ENCODE results near the gene VAC14. TPM values are rescaled to one million over a fixed set of nuclear protein-coding genes. Genes with fewer than 3 reads are reported as not detected.
A peak's percentile ranks its signal among the peaks of the same experiment; 100 is the strongest.

Gene VAC14
- total and polyA plus RNA-seq, 2 experiments from 2014 or later = 42.3 to 77.7 TPM

DNA sequence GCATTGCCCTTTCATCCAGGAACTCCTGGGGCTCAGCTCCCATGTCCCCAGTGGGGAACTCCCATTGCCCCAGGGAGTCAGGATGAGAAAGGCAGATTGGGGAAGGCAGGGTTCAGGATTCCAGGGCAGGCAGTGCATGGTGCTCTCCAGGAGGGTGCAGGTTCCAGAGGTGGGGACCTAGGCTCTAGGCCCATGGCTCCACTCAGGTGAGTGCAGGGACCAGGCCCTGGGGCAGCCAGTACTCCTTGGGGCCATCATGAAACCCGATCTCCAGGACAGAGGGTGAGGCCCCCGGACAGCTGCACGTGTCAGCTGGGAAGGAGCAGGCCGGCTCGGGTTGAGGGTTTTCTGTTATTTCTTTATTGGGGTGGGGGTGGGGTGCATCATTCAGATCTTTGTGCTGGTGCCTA lies 113.9 kb downstream of the VAC14 start (continued):
- TF ChIP-seq, protein P1, sequence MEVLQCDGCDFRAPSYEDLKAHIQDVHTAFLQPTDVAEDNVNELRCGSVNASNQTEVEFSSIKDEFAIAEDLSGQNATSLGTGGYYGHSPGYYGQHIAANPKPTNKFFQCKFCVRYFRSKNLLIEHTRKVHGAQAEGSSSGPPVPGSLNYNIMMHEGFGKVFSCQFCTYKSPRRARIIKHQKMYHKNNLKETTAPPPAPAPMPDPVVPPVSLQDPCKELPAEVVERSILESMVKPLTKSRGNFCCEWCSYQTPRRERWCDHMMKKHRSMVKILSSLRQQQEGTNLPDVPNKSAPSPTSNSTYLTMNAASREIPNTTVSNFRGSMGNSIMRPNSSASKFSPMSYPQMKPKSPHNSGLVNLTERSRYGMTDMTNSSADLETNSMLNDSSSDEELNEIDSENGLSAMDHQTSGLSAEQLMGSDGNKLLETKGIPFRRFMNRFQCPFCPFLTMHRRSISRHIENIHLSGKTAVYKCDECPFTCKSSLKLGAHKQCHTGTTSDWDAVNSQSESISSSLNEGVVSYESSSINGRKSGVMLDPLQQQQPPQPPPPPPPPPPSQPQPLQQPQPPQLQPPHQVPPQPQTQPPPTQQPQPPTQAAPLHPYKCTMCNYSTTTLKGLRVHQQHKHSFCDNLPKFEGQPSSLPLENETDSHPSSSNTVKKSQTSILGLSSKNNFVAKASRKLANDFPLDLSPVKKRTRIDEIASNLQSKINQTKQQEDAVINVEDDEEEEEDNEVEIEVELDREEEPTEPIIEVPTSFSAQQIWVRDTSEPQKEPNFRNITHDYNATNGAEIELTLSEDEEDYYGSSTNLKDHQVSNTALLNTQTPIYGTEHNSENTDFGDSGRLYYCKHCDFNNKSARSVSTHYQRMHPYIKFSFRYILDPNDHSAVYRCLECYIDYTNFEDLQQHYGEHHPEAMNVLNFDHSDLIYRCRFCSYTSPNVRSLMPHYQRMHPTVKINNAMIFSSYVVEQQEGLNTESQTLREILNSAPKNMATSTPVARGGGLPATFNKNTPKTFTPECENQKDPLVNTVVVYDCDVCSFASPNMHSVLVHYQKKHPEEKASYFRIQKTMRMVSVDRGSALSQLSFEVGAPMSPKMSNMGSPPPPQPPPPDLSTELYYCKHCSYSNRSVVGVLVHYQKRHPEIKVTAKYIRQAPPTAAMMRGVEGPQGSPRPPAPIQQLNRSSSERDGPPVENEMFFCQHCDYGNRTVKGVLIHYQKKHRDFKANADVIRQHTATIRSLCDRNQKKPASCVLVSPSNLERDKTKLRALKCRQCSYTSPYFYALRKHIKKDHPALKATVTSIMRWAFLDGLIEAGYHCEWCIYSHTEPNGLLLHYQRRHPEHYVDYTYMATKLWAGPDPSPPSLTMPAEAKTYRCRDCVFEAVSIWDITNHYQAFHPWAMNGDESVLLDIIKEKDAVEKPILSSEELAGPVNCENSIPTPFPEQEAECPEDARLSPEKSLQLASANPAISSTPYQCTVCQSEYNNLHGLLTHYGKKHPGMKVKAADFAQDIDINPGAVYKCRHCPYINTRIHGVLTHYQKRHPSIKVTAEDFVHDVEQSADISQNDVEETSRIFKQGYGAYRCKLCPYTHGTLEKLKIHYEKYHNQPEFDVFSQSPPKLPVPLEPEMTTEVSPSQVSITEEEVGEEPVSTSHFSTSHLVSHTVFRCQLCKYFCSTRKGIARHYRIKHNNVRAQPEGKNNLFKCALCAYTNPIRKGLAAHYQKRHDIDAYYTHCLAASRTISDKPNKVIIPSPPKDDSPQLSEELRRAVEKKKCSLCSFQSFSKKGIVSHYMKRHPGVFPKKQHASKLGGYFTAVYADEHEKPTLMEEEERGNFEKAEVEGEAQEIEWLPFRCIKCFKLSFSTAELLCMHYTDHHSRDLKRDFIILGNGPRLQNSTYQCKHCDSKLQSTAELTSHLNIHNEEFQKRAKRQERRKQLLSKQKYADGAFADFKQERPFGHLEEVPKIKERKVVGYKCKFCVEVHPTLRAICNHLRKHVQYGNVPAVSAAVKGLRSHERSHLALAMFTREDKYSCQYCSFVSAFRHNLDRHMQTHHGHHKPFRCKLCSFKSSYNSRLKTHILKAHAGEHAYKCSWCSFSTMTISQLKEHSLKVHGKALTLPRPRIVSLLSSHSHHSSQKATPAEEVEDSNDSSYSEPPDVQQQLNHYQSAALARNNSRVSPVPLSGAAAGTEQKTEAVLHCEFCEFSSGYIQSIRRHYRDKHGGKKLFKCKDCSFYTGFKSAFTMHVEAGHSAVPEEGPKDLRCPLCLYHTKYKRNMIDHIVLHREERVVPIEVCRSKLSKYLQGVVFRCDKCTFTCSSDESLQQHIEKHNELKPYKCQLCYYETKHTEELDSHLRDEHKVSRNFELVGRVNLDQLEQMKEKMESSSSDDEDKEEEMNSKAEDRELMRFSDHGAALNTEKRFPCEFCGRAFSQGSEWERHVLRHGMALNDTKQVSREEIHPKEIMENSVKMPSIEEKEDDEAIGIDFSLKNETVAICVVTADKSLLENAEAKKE (CRISPR knock-in tag; IDR thresholded peaks at IDR 0.05) = no peak
- no peak for TF ChIP-seq NANOG (IDR thresholded peaks at IDR 0.05; ENCODE audit: borderline replicate concordance)
- TF ChIP-seq, protein P2, sequence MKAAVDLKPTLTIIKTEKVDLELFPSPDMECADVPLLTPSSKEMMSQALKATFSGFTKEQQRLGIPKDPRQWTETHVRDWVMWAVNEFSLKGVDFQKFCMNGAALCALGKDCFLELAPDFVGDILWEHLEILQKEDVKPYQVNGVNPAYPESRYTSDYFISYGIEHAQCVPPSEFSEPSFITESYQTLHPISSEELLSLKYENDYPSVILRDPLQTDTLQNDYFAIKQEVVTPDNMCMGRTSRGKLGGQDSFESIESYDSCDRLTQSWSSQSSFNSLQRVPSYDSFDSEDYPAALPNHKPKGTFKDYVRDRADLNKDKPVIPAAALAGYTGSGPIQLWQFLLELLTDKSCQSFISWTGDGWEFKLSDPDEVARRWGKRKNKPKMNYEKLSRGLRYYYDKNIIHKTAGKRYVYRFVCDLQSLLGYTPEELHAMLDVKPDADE (IDR thresholded peaks at IDR 0.05) = no peak
- TF ChIP-seq, protein P3, sequence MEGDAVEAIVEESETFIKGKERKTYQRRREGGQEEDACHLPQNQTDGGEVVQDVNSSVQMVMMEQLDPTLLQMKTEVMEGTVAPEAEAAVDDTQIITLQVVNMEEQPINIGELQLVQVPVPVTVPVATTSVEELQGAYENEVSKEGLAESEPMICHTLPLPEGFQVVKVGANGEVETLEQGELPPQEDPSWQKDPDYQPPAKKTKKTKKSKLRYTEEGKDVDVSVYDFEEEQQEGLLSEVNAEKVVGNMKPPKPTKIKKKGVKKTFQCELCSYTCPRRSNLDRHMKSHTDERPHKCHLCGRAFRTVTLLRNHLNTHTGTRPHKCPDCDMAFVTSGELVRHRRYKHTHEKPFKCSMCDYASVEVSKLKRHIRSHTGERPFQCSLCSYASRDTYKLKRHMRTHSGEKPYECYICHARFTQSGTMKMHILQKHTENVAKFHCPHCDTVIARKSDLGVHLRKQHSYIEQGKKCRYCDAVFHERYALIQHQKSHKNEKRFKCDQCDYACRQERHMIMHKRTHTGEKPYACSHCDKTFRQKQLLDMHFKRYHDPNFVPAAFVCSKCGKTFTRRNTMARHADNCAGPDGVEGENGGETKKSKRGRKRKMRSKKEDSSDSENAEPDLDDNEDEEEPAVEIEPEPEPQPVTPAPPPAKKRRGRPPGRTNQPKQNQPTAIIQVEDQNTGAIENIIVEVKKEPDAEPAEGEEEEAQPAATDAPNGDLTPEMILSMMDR (conservative IDR thresholded peaks at IDR 0.05; ENCODE audit: low read depth in 2 of 2) = no peak

DNA sequence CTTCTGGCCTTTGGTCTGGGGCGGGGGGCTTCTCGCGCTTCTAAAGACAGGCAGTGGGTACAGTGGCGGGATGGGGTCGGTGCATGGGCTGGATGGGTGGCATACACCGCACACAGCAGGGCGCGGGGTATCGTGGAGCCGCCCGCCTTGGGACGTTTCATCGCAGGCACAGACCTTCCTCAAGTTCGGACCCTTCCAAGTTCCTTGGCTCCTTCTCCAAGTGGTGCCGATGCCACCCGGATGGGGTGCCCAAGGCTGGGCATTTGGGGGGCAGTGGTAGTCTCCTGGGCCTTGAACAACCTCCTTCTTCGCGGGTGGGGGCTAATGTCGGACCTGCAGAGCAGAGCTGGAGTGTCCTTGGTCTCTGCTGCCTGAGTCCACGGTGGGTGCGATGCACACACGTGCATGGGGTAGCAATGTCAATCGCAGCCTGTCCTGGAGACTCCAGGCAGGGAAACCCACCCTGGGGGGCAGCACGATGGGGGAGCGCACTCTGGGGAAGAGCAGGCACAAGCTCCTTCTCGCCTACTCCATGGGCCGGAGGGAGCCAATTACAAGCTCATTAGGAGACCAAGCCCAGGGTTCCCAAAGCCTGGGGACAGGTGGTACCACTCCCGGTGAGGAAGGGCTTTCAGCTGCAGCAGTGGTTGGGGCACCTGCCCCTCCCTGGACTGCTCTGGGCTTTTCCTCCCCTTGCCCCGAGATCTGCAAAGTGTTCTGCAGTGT lies 114.4 kb downstream of the VAC14 start:
- peak overlapping the region; percentile 74 for H3K4me3 Mint-ChIP-seq
- Histone ChIP-seq H3K27ac (ENCODE audit: low read depth) (peak overlapping the region; percentile 45; the same call in 1 of the 2 replicates), H3K4me1 (ENCODE audit: insufficient read depth) (peaks cover 10% of the 10 kb centered on the region; the same call in 1 of the 2 replicates), H3K79me2 (replicated peaks; ENCODE audit: insufficient read depth) (no peaks in the 10 kb centered on the region), H3K36me3 (ENCODE audit: insufficient read depth) (no peaks in the 10 kb centered on the region), H3F3A (replicated peaks; ENCODE audit: low read depth) (peaks cover 22% of the 10 kb centered on the region; the same call in 1 of the 2 replicates), H3K9me2 (ENCODE audit: insufficient read depth) (no peaks in the 10 kb centered on the region), H3K4me2 (peak overlapping the region; percentile 78), H3K4me3 (peak overlapping the region; percentile 58), H2AFZ (no peak overlapping the region), H4K20me1 (replicated peaks; ENCODE audit: insufficient read depth) (peaks cover 4% of the 10 kb centered on the region), H3K27me3 (ENCODE audit: insufficient read depth) (peaks cover 8% of the 10 kb centered on the region)
- DNase-seq (ENCODE audit: low spot score) (no peak), ATAC-seq (peak; percentile 28)
- H3K9me3 Mint-ChIP-seq = no peaks in the 10 kb centered on the region; the same call in 2 of the 3 replicates
- H3K27ac Mint-ChIP-seq = no peak overlapping the region
- H3K36me3 Mint-ChIP-seq (ENCODE audit: low read depth) = no peaks in the 10 kb centered on the region; the same call in 2 of the 3 replicates
- peaks cover 25% of the 10 kb centered on the region for H3K27me3 Mint-ChIP-seq (ENCODE audit: insufficient read depth, low read depth, poor library complexity)
- peaks cover 29% of the 10 kb centered on the region for H3K4me1 Mint-ChIP-seq
- TF ChIP-seq CREB1 (CRISPR knock-in tag; IDR thresholded peaks at IDR 0.05; ENCODE audit: low read depth) (no peak), NANOG (IDR thresholded peaks at IDR 0.05; ENCODE audit: borderline replicate concordance) (no peak), POLR2AphosphoS5 (IDR thresholded peaks at IDR 0.05; ENCODE audit: low read depth) (no peak)
- TF ChIP-seq, protein P4, sequence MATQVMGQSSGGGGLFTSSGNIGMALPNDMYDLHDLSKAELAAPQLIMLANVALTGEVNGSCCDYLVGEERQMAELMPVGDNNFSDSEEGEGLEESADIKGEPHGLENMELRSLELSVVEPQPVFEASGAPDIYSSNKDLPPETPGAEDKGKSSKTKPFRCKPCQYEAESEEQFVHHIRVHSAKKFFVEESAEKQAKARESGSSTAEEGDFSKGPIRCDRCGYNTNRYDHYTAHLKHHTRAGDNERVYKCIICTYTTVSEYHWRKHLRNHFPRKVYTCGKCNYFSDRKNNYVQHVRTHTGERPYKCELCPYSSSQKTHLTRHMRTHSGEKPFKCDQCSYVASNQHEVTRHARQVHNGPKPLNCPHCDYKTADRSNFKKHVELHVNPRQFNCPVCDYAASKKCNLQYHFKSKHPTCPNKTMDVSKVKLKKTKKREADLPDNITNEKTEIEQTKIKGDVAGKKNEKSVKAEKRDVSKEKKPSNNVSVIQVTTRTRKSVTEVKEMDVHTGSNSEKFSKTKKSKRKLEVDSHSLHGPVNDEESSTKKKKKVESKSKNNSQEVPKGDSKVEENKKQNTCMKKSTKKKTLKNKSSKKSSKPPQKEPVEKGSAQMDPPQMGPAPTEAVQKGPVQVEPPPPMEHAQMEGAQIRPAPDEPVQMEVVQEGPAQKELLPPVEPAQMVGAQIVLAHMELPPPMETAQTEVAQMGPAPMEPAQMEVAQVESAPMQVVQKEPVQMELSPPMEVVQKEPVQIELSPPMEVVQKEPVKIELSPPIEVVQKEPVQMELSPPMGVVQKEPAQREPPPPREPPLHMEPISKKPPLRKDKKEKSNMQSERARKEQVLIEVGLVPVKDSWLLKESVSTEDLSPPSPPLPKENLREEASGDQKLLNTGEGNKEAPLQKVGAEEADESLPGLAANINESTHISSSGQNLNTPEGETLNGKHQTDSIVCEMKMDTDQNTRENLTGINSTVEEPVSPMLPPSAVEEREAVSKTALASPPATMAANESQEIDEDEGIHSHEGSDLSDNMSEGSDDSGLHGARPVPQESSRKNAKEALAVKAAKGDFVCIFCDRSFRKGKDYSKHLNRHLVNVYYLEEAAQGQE (IDR thresholded peaks at IDR 0.05; ENCODE audit: unreplicated experiment) = no peak
- TF ChIP-seq, protein P2 (IDR thresholded peaks at IDR 0.05) = no peak

Measured in GM23338 (cell line).